NCI-H1105 (cell line): Measurements from ENCODE around the gene MLLT10.

Source experiments
- DNase-seq: peaks from one replicate; lab custom pipeline; 2025; lab: John Stamatoyannopoulos, UW

MLLT10 gene

GRCh38 chr10:21638681-21639080 lies 104.6 kb downstream of the MLLT10 start:
- peak; percentile 28 for DNase-seq

DNA sequence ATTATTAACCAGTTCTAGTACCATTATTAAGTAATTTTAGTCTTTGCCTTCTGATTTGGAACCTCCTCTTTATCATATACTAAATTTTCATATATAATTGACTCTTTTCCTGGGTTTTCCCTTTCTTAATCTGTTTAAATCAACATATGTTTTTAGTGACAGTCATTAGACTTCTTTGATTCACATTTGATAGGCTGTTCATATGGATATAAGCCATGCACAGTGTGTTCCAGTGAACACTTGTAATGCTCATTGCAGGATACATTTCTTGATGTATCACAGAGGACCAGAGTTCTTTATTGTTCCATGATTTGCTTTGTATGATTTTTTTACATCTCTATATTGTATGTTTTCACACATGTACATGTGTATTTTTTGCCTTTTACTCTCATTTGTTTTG lies 114.0 kb downstream of the MLLT10 start:
- DNase-seq, result no peak

DNA sequence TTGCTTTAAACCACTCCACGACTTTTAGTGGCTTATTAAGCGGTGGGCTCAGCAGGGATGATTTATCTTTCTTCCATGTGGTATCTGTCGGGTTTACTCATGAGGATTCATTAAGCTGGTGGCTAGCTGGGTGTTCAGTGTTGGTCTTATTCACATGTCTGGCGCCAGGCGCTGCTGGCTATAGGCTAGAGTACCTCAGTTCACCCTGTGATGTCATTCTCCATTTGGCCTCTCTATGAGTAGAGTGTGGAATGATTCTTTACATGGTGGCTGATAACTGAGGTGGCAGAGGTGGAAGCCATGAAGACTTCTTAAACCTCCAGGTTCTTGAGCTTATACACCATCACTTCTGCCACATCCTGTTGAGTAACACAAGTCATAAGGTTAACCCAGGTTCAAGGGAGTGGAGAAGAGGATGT lies 115.4 kb downstream of the MLLT10 start:
- no peak for DNase-seq

GRCh38 chr10:21650353-21650752 lies 116.3 kb downstream of the MLLT10 start:
- DNase-seq, result no peak

GRCh38 chr10:21655236-21655635 lies 121.2 kb downstream of the MLLT10 start:
- DNase-seq, result no peak

GRCh38 chr10:21655687-21656086 lies 121.7 kb downstream of the MLLT10 start:
- no peak for DNase-seq

GRCh38 chr10:21661087-21661486 lies 127.1 kb downstream of the MLLT10 start:
- DNase-seq, result no peak

DNA sequence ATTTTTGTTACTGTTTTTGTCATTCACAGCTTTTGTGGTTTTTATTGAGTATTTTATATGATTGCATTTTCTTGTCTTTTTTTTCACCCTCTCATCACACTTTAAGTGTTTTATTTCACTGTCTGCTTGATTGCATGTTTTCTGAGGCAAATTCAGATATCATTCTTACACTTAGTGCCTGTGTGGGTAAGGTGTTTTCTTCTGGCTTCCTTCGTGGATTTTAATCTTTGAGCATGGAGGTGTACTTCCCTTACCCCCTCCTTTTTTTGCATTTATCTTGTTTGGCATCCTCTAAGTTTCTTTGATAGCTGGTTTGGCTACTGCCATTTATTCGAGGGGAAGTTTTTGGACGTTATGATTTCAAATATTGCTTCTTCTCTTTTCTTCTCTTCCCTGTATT lies 127.9 kb downstream of the MLLT10 start:
- no peak for DNase-seq

DNA sequence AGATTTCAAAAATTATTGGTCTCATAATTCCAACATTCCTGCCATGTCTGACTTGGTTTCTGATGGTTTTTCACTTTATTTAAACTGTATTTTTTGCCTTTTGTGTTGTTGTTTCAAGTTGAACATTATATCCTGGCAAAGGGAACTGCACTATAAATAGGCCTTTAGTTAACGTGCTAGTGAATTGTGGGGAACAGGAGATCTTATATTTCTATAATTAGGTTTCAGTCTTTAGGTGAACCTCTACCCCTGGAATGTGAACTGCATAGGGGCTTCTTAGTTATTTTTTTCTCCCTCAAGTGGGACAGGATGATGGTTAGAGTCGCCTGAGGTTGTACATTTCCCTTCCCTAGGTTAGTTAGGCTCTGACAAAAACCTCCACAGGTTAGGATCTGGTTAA lies 128.6 kb downstream of the MLLT10 start:
- DNase-seq, result no peak

DNA sequence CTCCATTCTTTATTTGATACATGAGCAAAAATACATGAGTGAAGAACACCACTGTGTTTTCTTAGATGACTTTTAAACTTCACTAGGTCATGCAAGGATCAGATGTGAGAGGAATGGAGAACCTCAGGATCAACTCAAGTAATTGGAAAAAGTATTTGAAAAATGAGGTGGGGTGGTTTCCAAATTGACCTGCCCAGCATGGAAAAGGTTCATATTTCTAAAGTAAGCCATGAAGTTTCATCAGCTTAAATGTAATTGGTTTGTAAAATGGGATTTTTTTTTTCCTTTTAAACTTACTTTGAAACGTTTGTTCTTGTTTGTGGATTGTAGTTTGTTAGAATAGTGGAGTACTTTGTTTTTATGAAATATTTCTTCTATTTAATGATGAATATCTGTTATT lies 134.8 kb downstream of the MLLT10 start:
- DNase-seq, result no peak

- no peak for DNase-seq
Measured at GRCh38 chr10:21670391-21670790, 136.4 kb downstream of the MLLT10 start.

DNA sequence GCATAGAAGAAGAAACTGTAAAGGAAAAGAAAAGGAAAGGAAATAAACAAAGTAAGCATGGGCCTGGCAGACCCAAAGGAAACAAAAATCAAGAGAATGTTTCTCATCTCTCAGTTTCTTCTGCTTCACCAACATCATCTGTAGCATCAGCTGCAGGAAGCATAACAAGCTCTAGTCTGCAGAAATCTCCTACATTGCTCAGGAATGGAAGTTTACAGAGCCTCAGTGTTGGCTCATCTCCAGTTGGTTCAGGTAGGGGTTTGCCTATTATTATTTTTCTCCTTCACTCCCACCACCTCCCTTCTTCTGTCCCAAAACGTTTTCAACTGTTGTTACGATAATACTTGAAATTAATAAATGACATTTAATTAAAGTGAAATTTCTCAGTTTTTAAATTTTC lies 139.6 kb downstream of the MLLT10 start:
- DNase-seq, result no peak

DNA sequence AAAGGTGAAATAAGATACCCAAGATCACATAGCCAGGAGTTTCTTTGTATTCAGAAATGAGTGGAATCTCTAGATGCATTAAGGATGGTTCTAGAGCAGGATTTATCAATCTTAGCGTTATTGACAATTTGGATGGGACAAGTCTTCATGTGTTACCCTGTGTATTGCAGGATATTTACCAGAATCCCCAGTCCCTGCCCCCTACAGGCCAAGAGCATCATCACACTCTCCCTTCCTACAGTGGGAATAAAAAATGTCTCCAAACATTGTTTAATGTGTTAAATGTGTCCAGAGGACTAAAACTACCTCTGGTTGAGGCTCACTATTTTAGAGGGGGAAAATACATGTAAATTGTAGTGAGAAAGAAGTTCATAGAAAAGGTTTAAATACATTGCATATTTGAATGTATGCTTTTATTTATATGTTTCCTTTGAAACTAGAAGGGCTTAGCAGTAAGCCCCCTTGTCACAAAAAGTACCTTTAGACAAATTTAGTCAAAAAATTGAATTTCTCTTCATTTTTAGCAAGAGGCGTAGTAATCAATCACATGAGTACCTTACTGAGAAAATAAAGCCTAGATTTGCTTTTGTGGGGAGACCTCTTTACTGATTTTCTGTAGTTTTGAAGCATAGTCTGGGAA lies 141.2 kb downstream of the MLLT10 start:
- DNase-seq, result no peak

DNA sequence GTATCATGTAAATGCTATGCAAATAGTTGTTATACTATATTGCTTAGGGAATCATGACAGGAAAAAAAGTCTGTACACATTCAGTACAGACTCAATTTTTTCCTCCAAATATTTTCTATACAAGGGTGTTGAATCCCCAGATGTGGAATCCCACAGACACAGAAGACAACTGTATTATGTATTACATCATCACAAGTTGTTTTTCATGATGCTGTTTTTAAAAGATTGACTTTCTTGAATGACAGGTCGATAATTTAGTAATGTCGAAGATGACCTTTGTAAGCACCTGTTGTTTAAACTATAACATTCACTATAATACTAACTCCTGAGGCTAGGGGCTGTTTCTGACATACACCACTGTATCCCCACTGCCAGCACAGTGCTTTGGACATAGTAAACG lies 143.5 kb downstream of the MLLT10 start:
- no peak for DNase-seq

GRCh38 chr10:21681156-21681555 lies 147.1 kb downstream of the MLLT10 start:
- DNase-seq, result no peak

GRCh38 chr10:21687266-21688008 lies 153.4 kb downstream of the MLLT10 start:
- no peak for DNase-seq

DNA sequence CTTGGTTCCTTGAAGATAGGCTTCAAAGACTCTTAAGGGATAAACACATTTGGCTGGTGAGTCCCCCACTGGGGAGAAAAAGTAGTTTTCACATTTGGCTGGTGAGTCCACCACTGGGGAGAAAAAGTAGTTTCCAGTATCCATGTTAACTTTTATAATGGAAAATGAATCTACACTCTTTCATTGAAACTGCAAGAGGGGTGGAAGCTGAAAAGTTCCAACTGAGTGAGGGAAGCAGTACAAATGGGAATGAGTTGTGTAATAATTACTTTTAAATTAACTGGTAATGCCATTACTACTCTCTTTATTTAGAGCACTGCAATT lies 153.9 kb downstream of the MLLT10 start:
- DNase-seq, result no peak

DNA sequence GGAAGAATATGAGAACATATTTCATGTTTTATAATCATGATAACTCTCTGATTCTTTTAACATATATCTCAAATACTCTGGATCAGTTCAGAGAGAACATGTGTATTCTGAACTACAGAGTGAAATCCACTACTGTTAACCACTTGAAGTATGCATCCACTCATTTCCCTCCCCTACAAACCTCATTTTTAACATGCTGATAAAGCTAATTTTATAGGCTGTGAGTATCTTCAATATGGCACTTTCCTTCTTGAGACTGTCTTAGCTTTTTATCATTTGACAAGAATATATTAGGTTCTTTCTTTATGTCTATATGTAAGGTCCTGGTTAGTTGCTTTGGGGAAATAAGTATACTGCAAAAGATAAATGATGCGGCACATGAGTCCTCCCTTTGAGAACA lies 154.8 kb downstream of the MLLT10 start:
- no peak for DNase-seq

DNA sequence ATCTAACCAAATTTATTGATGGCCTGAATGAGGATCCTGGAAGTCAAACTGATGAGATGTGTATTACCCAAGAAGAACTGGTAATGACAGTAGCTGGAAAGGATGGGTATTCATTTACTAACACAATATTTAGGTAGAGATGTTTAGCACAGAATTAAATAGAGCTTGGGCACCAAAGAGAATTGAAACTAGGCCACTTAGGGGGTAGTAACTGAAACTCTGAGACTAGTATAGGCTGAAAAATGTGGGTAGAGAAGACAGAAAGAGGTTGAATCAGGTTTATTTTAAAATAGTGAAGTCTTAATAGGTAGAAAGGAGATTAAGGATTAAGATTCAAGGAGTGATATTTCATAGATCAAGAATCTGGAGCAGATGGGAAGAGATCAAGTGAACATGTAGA lies 155.8 kb downstream of the MLLT10 start:
- DNase-seq, result no peak

GRCh38 chr10:21692916-21693315 lies 158.9 kb downstream of the MLLT10 start:
- no peak for DNase-seq

- DNase-seq, result no peak
Measured at GRCh38 chr10:21693418-21693817, 159.4 kb downstream of the MLLT10 start.

- DNase-seq, result no peak
Measured at GRCh38 chr10:21694631-21695030, 160.6 kb downstream of the MLLT10 start.

DNA sequence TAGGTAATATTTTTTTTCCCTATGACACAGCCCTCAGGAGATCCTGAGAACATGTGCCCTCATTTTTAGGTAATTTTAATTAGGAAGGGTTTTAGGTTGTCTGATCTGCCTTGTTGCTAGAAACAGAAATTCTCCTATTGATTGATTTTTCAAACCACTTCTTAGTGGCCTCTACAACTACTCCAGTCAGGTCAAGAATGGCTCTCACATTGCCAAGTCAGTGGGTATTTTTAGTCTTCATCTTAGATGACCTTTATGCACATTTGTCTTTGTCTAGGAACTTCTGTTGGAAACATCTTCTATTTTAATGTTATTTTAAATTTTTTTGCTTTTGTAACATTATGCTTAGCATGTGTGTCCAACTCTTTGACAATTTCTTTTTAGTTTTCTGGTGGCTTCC lies 162.3 kb downstream of the MLLT10 start:
- DNase-seq, result no peak

GRCh38 chr10:21699575-21699974 lies 165.5 kb downstream of the MLLT10 start:
- no peak for DNase-seq
